GM12801 (cell line): ENCODE results near the gene C1S.

Experiments
- CTCF ChIP-seq: IDR thresholded peaks from one replicate; pipeline ENCODE4 v1.5.1; 2011; ENCODE audit warnings: control low read depth; ENCODE audit not compliant: insufficient read length; ENCODE audit errors: extremely low read depth

C1S gene

GRCh38 chr12:7101047-7101693 is 40.7 kb downstream of the C1S start:
- no peak for TF ChIP-seq CTCF

- no peak for TF ChIP-seq CTCF
Observed at GRCh38 chr12:7101694-7102131, 41.2 kb downstream of the C1S start.

- no peak for TF ChIP-seq CTCF
Observed at GRCh38 chr12:7102582-7102981, 42.1 kb downstream of the C1S start.

GRCh38 chr12:7103837-7104584 is 43.5 kb downstream of the C1S start:
- TF ChIP-seq CTCF: no peak

GRCh38 chr12:7106082-7106481 is 45.6 kb downstream of the C1S start:
- no peak for TF ChIP-seq CTCF

- no peak for TF ChIP-seq CTCF
Observed at GRCh38 chr12:7107636-7108002, 47.1 kb downstream of the C1S start.

GRCh38 chr12:7108003-7108795 is 47.7 kb downstream of the C1S start:
- no peak for TF ChIP-seq CTCF
